HepG2 (cell line): ENCODE results near the gene TAB2. TPM values are rescaled to one million over a fixed set of nuclear protein-coding genes. Genes with fewer than 3 reads are reported as not detected.

Experiments
- AGO2 ChIP-seq: fragments of 200-400 bp; formaldehyde crosslinking; optimal IDR thresholded peaks from 2 replicates; pipeline ENCODE3; 2017; ENCODE audit warnings: mild to moderate bottlenecking, low read depth, low read length, moderate library complexity
- GABPA ChIP-seq, 2 experiments: IDR thresholded peaks; 2 replicates each; pipeline ENCODE4 v1.6.1; 2011 to 2016; ENCODE audit warnings: low read depth in 2 of 2, low read length in 1 of 2, missing biosample characterization in 1 of 2, missing genetic modification characterization in 1 of 2
- GRHL1 ChIP-seq: sonication (generic); formaldehyde crosslinking; conservative IDR thresholded peaks from 2 replicates; pipeline ENCODE4 v1.8.0; 2022; ENCODE audit warnings: missing genetic modification reagents
- HDAC6 ChIP-seq: fragments of 200-600 bp; sonication (generic); IDR thresholded peaks from 2 replicates; pipeline ENCODE4 v1.7.0; 2017; ENCODE audit warnings: mild to moderate bottlenecking, antibody characterized with exemption, low read length, low read depth
- KDM5A ChIP-seq: fragments of 200-600 bp; sonication (generic); IDR thresholded peaks from 2 replicates; pipeline ENCODE4 v1.7.0; 2018; ENCODE audit warnings: antibody characterized with exemption, mild to moderate bottlenecking, low read length, borderline replicate concordance
- NAIF1 ChIP-seq: sonication (generic); formaldehyde crosslinking; IDR thresholded peaks from 2 replicates; pipeline ENCODE4 v1.5.0; 2020; ENCODE audit warnings: mild to moderate bottlenecking, missing genetic modification reagents, borderline replicate concordance
- NFKBIZ ChIP-seq: IDR thresholded peaks from 2 replicates; pipeline ENCODE4 v1.6.1; 2018; ENCODE audit warnings: missing genetic modification reagents, missing compliant biosample characterization
- RBM39 ChIP-seq: fragments of 200-400 bp; formaldehyde crosslinking; IDR thresholded peaks from one replicate; pipeline ENCODE4 v1.6.1; 2018; ENCODE audit warnings: antibody characterized with exemption, mild to moderate bottlenecking, low read depth, low read length; ENCODE audit not compliant: poor library complexity, severe bottlenecking
- SRSF1 ChIP-seq: fragments of 200-400 bp; formaldehyde crosslinking; optimal IDR thresholded peaks from 2 replicates; pipeline ENCODE3; 2017; ENCODE audit warnings: mild to moderate bottlenecking, low read depth, low read length, moderate library complexity
- TCF7L2 ChIP-seq: IDR thresholded peaks from 2 replicates; pipeline ENCODE4 v1.6.1; 2011; ENCODE audit warnings: mild to moderate bottlenecking, low read depth, low read length, moderate library complexity
- ZFP91 ChIP-seq: sonication (generic); formaldehyde crosslinking; IDR thresholded peaks from 2 replicates; pipeline ENCODE4 v1.9.0; 2022; ENCODE audit warnings: missing genetic modification reagents, mild to moderate bottlenecking, borderline replicate concordance
- ZNF180 ChIP-seq: sonication (generic); formaldehyde crosslinking; IDR thresholded peaks from 2 replicates; pipeline ENCODE4 v1.4.0; 2020; ENCODE audit warnings: low read depth, missing genetic modification reagents, borderline replicate concordance
- ZNF34 ChIP-seq: sonication (generic); formaldehyde crosslinking; IDR thresholded peaks from 2 replicates; pipeline ENCODE4 v1.4.0; 2020; ENCODE audit warnings: mild to moderate bottlenecking, missing genetic modification reagents, borderline replicate concordance
- ZNF7 ChIP-seq: IDR thresholded peaks from 2 replicates; pipeline ENCODE4 v1.6.1; 2016; ENCODE audit warnings: missing biosample characterization, missing genetic modification reagents
- ZNF713 ChIP-seq: sonication (generic); formaldehyde crosslinking; IDR thresholded peaks from 2 replicates; pipeline ENCODE4 v1.4.0; 2020; ENCODE audit warnings: mild to moderate bottlenecking, missing genetic modification reagents
- ZNF761 ChIP-seq: sonication (generic); formaldehyde crosslinking; conservative IDR thresholded peaks from 2 replicates; pipeline ENCODE4 v1.4.0; 2020; ENCODE audit warnings: mild to moderate bottlenecking, missing genetic modification reagents
- ZSCAN30 ChIP-seq: sonication (generic); formaldehyde crosslinking; IDR thresholded peaks from 2 replicates; pipeline ENCODE4 v1.5.0; 2020; ENCODE audit warnings: mild to moderate bottlenecking, missing genetic modification reagents
- polyA plus RNA-seq, 8 experiments: library from polyadenylated mRNA; depleted of rRNA in 3 of 8; stranded (reverse) in 7 of 8; unstranded in 1 of 8; fragments of >200 nt; fragmentation: Illumina TruSeq in 4 of 8; extraction: Trizol in 4 of 8; gene quantifications; 2 replicates each; pipeline versions ENCODE4 v1.2.1 to v1.2.3, GENCODE V29; 2011 to 2016; ENCODE audit warnings: low read depth in 4 of 8, missing spikeins in 1 of 8, mixed read lengths in 1 of 8; ENCODE audit not compliant: insufficient read depth in 1 of 8
- total RNA-seq, 5 experiments: library from RNA; depleted of rRNA; stranded (reverse); fragments of >200 nt; fragmentation: Illumina TruSeq; extraction: Trizol; gene quantifications; 2 replicates each; pipeline ENCODE4 v1.2.3, GENCODE V29; 2016; ENCODE audit warnings: low read depth in 1 of 5

The TAB2 gene
- total and polyA plus RNA-seq, 2 of the 13 experiments (the other 11 are each of a cell fraction or from before 2014, with no cell fraction given) = 23.7 to 50.2 TPM

DNA sequence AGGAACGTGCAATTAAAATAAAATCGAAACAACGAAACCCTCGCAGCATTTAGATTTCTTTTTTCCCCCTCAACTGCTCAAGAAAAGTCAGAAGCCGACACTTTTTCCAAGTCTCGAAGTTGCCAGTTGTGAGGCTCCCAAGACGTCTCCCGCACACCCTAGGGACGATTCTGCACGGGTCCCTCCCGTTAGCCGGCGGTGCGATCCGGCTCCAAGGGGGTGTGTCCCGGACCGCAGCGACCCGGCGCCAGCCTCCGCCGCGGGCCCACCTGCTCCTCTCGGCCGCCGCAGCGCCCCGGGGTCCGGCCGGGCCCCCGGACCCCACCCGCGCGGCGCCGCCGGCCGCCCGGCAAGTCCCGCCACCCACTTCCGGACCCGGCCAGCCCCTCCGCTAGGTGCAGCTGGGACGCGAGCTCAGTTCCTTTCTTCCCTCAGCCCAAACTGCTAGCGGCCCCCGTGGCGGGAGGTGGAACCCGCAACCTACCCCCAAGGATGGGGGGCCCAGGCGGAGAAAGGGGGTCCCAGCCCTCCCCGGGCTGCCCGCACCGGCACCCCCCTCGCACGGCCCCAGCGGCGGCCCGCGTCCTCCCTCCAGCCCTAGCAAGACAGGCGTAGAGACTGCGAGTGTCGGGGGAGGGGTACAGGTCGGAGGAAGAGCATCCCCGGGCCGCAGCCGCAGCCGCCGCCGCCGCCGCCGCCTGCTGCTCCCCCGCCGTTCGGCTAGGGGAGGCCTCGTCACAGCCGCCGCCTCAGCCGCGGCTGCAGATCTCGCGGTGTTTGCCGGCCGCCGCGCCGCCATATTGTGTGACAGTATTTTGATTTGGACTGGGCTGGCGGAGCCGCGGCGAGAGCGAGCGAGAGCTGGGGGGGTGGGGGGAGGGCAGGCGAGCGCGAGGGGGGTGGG lies 520 bp upstream of the TAB2 start (continued):
- TF ChIP-seq AGO2 = peak; percentile 62
- no peak for TF ChIP-seq TCF7L2
- TF ChIP-seq ZNF7 = no peak
- no peak for TF ChIP-seq ZNF180 (CRISPR knock-in tag)
- TF ChIP-seq ZNF34 (CRISPR knock-in tag) = peak; percentile 65; the same call in 1 of the 2 replicates
- TF ChIP-seq ZSCAN30 (CRISPR knock-in tag) = no peak
- no peak for TF ChIP-seq HDAC6
- 0 out of 2 replicates have a peak, but pooled peaks have one; percentile 55 for TF ChIP-seq ZNF713 (CRISPR knock-in tag)
- TF ChIP-seq ZNF761 (CRISPR knock-in tag) = peak; percentile 59; the same call in 1 of the 2 replicates
- TF ChIP-seq ZFP91 = peak; percentile 82; the same call in 1 of the 2 replicates
- TF ChIP-seq NAIF1 = no peak
- TF ChIP-seq GABPA (IDR thresholded peaks at IDR 0.05; ENCODE audit: low read depth, low read length) = peak; percentile 45
- peak; percentile 32; the same call in 1 of the 2 replicates for TF ChIP-seq GABPA (CRISPR knock-in tag; IDR thresholded peaks at IDR 0.05; ENCODE audit: low read depth)
- peak; percentile 19; the same call in 1 of the 2 replicates for TF ChIP-seq NFKBIZ (CRISPR knock-in tag)
- no peak for TF ChIP-seq GRHL1 (CRISPR knock-in tag)
- peak; percentile 98 for TF ChIP-seq SRSF1
- peak; percentile 63 for TF ChIP-seq RBM39
- peak; percentile 57; the same call in 1 of the 2 replicates for TF ChIP-seq KDM5A
